GM19328 (cell line): ENCODE data around the gene ARVCF.
A peak's percentile ranks its signal among the peaks of the same experiment; 100 is the strongest.

Experiments used
- ATAC-seq: cut with Tn5 transposase; IDR thresholded peaks from one replicate; pipeline ENCODE4 v1.9.1; 2021; ENCODE audit warnings: mild to moderate bottlenecking, moderate library complexity; ENCODE audit not compliant: unreplicated experiment

ARVCF gene

GRCh38 chr22:20032407-20032991 lies 15.9 kb upstream of the ARVCF start:
- no peak for ATAC-seq

GRCh38 chr22:20031732-20032406 lies 15.2 kb upstream of the ARVCF start:
- ATAC-seq: no peak

GRCh38 chr22:20029550-20030225 lies 13.1 kb upstream of the ARVCF start:
- no peak for ATAC-seq

GRCh38 chr22:20028855-20029549 lies 12.4 kb upstream of the ARVCF start:
- no peak for ATAC-seq

GRCh38 chr22:20027966-20028854 lies 11.6 kb upstream of the ARVCF start:
- no peak for ATAC-seq

- no peak for ATAC-seq
These were observed 10.5 kb upstream of the ARVCF start for GRCh38 chr22:20026996-20027601.

- ATAC-seq: no peak
These were observed 9.7 kb upstream of the ARVCF start for GRCh38 chr22:20026204-20026908.

- ATAC-seq: no peak
These were observed 9.0 kb upstream of the ARVCF start for GRCh38 chr22:20025401-20026203.

GRCh38 chr22:20024650-20025397 lies 8.2 kb upstream of the ARVCF start:
- no peak for ATAC-seq

- no peak for ATAC-seq
These were observed 7.6 kb upstream of the ARVCF start for GRCh38 chr22:20024225-20024624.

GRCh38 chr22:20022978-20023613 lies 6.5 kb upstream of the ARVCF start:
- no peak for ATAC-seq

- no peak for ATAC-seq
These were observed 5.8 kb upstream of the ARVCF start for GRCh38 chr22:20022231-20022977.

GRCh38 chr22:20021196-20022181 lies 4.9 kb upstream of the ARVCF start:
- no peak for ATAC-seq

- peak; percentile 70 for ATAC-seq
These were observed 4.0 kb upstream of the ARVCF start, which contains the start of gene TANGO2 for GRCh38 chr22:20020533-20021195. Gene TANGO2, plus strand, starts transcription at chr22:20021110. Its CDS starts 15,689 bp downstream, at chr22:20036799.
